MM.1S (cell line): Measurements from ENCODE around the gene OSBPL10.

Source experiments
- DNase-seq: peaks from one replicate; pipeline ENCODE4 v3.0.0-alpha.2; 2015
- H2AFZ ChIP-seq: fragments of 300-600 bp; sonication (generic); 2 replicates; pipeline ENCODE4 v1.6.0; 2016; ENCODE audit warnings: antibody characterized with exemption, low read length
- H3F3A ChIP-seq: fragments of 300-600 bp; sonication (generic); 2 replicates; pipeline ENCODE4 v1.6.1; 2016; ENCODE audit warnings: mild to moderate bottlenecking, antibody characterized with exemption, low read length, moderate library complexity, mixed read lengths; ENCODE audit not compliant: insufficient read depth
- H3K27ac ChIP-seq: fragments of 300-600 bp; sonication (generic); 2 replicates; pipeline ENCODE4 v1.5.1; 2016; ENCODE audit warnings: mild to moderate bottlenecking, low read length
- H3K27me3 ChIP-seq: fragments of 300-600 bp; sonication (generic); replicated peaks from 2 replicates; pipeline ENCODE4 v1.6.0; 2016; ENCODE audit warnings: low read length; ENCODE audit not compliant: insufficient read depth
- H3K36me3 ChIP-seq: fragments of 300-600 bp; sonication (generic); replicated peaks from 2 replicates; pipeline ENCODE4 v1.6.1; 2016; ENCODE audit warnings: mild to moderate bottlenecking, low read length, mixed read lengths; ENCODE audit not compliant: insufficient read depth
- H3K4me1 ChIP-seq: fragments of 300-600 bp; sonication (generic); 2 replicates; pipeline ENCODE4 v1.6.1; 2016; ENCODE audit warnings: low read length, mixed read lengths
- H3K4me2 ChIP-seq: fragments of 300-600 bp; sonication (generic); 2 replicates; pipeline ENCODE4 v1.6.0; 2016; ENCODE audit warnings: low read depth, low read length
- H3K4me3 ChIP-seq: fragments of 300-600 bp; sonication (generic); 2 replicates; pipeline ENCODE4 v1.5.1; 2016; ENCODE audit warnings: low read length, mixed read lengths
- H3K79me2 ChIP-seq: fragments of 300-600 bp; sonication (generic); 2 replicates; pipeline ENCODE4 v1.6.1; 2016; ENCODE audit warnings: mixed run types, low read length, mixed read lengths
- H3K9ac ChIP-seq: fragments of 300-600 bp; sonication (generic); 2 replicates; pipeline ENCODE4 v1.6.1; 2016; ENCODE audit warnings: low read length, mixed read lengths
- H3K9me2 ChIP-seq: fragments of 300-600 bp; sonication (generic); replicated peaks from 2 replicates; pipeline ENCODE4 v1.6.1; 2016; ENCODE audit warnings: mild to moderate bottlenecking, low read length, mixed read lengths; ENCODE audit not compliant: insufficient read depth
- H3K9me3 ChIP-seq: fragments of 300-600 bp; sonication (generic); replicated peaks from 2 replicates; pipeline ENCODE4 v1.6.1; 2016; ENCODE audit warnings: mild to moderate bottlenecking, low read length, mixed read lengths; ENCODE audit not compliant: insufficient read depth
- H4K20me1 ChIP-seq: fragments of 300-600 bp; sonication (generic); 2 replicates; pipeline ENCODE4 v1.6.1; 2016; ENCODE audit warnings: mild to moderate bottlenecking, low read length, moderate library complexity, mixed read lengths; ENCODE audit not compliant: insufficient read depth
- CTCF ChIP-seq: fragments of 300-600 bp; sonication (generic); IDR thresholded peaks from 2 replicates; pipeline ENCODE4 v1.5.1; 2016; ENCODE audit warnings: antibody characterized with exemption, low read length, mixed read lengths
- EZH2 ChIP-seq: fragments of 300-600 bp; sonication (generic); optimal IDR thresholded peaks from 2 replicates; pipeline ENCODE3; 2017; ENCODE audit warnings: low read depth, mild to moderate bottlenecking, antibody characterized with exemption, low read length, mixed read lengths
- EZH2phosphoT487 ChIP-seq: fragments of 300-600 bp; sonication (generic); IDR thresholded peaks from 2 replicates; pipeline ENCODE4 v1.6.1; 2018; ENCODE audit warnings: antibody characterized with exemption, low read length

OSBPL10 gene

GRCh38 chr3:31767920-31768319 lies 213.1 kb downstream of the OSBPL10 start:
- H3K4me3 ChIP-seq = no peak overlapping the region
- H3K9me2 ChIP-seq = no peaks in the 10 kb centered on the region
- TF ChIP-seq EZH2 (no peak), EZH2phosphoT487 (no peak), CTCF (no peak)
- H3K9me3 ChIP-seq = no peaks in the 10 kb centered on the region
- no peak for DNase-seq
- no peaks in the 10 kb centered on the region for H3K79me2 ChIP-seq
- no peak overlapping the region for H2AFZ ChIP-seq
- H3K4me1 ChIP-seq = no peaks in the 10 kb centered on the region
- no peaks in the 10 kb centered on the region for H4K20me1 ChIP-seq
- H3K4me2 ChIP-seq = no peak overlapping the region
- H3K27me3 ChIP-seq = no peaks in the 10 kb centered on the region
- no peak overlapping the region for H3K27ac ChIP-seq
- no peaks in the 10 kb centered on the region for H3K36me3 ChIP-seq
- H3K9ac ChIP-seq = no peak overlapping the region
- H3F3A ChIP-seq = no peaks in the 10 kb centered on the region

DNA sequence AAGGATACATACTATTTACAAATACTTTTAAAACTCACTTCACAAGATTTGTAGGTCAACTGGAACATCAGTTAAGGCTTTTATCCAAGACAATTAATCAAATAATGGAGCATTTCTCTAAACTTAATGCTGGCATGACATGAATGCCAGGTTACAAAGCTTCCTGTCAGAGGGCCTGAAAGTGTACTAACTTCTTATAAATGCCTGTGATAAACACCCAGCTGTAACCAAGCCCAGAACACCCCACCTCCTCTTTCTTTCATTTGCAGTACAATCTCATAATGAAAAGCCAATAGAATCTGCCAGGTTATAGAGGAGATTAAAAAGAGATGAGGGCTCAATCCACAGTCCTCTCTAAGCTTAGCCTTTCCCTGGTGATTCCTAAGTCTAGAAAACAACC lies 214.4 kb downstream of the OSBPL10 start:
- Histone ChIP-seq H3K27me3 (no peaks in the 10 kb centered on the region), H3K4me2 (no peak overlapping the region), H3F3A (no peaks in the 10 kb centered on the region), H3K79me2 (no peaks in the 10 kb centered on the region), H2AFZ (no peak overlapping the region), H3K9me3 (no peaks in the 10 kb centered on the region), H4K20me1 (no peaks in the 10 kb centered on the region), H3K36me3 (no peaks in the 10 kb centered on the region), H3K9me2 (no peaks in the 10 kb centered on the region), H3K27ac (no peak overlapping the region), H3K9ac (no peak overlapping the region), H3K4me1 (no peaks in the 10 kb centered on the region), H3K4me3 (no peak overlapping the region)
- DNase-seq = no peak
- TF ChIP-seq EZH2 (no peak), CTCF (no peak), EZH2phosphoT487 (no peak)

DNA sequence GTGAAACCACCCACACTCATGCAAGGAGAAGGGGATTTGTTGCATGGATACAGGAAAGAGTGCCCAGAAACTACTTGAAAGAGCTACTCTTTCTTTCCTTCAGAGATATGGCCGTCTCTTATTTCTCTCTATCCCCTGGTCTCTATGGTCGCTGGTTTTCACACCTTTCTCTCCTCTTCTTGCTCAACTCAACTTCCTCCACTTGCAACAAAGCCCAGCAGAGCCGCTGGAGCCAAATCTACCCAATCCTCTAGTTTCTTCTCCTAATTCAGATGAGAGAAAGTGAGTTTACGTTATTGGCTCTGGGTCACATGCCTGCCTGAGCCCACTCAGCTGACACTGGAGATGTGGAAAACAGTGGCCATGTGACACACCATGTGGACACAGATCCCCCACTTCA lies 215.2 kb downstream of the OSBPL10 start:
- no peak for TF ChIP-seq CTCF
- no peak for TF ChIP-seq EZH2
- TF ChIP-seq EZH2phosphoT487 = no peak
- H3K27ac ChIP-seq = no peak overlapping the region
- no peaks in the 10 kb centered on the region for H3K79me2 ChIP-seq

GRCh38 chr3:31763731-31764130 lies 217.3 kb downstream of the OSBPL10 start:
- H3K27ac ChIP-seq = no peak overlapping the region

More for the DNA sequence above, 215.2 kb downstream of the OSBPL10 start:
- no peaks in the 10 kb centered on the region for H3K4me1 ChIP-seq
- H3K9me3 ChIP-seq = no peaks in the 10 kb centered on the region
- no peak overlapping the region for H3K4me2 ChIP-seq
- no peaks in the 10 kb centered on the region for H3K9me2 ChIP-seq
- H3K4me3 ChIP-seq = no peak overlapping the region
- no peak overlapping the region for H3K9ac ChIP-seq
- H3K36me3 ChIP-seq = no peaks in the 10 kb centered on the region
- no peak overlapping the region for H2AFZ ChIP-seq
- H3K27me3 ChIP-seq = no peaks in the 10 kb centered on the region
- H3F3A ChIP-seq = no peaks in the 10 kb centered on the region
- DNase-seq = no peak
- H4K20me1 ChIP-seq = no peaks in the 10 kb centered on the region

More at GRCh38 chr3:31763731-31764130, 217.3 kb downstream of the OSBPL10 start:
- Histone ChIP-seq H3K79me2 (no peaks in the 10 kb centered on the region), H3K9ac (no peak overlapping the region), H3F3A (no peaks in the 10 kb centered on the region), H4K20me1 (no peaks in the 10 kb centered on the region), H3K4me1 (no peaks in the 10 kb centered on the region), H3K9me2 (no peaks in the 10 kb centered on the region), H2AFZ (no peak overlapping the region), H3K4me2 (no peak overlapping the region), H3K36me3 (no peaks in the 10 kb centered on the region), H3K4me3 (no peak overlapping the region), H3K9me3 (no peaks in the 10 kb centered on the region), H3K27me3 (no peaks in the 10 kb centered on the region)
- DNase-seq = no peak
- TF ChIP-seq EZH2 (no peak), CTCF (no peak), EZH2phosphoT487 (no peak)
